ENCODE results near the gene EEF1AKMT4. TPM values are rescaled to one million over a fixed set of nuclear protein-coding genes. Genes with fewer than 3 reads are reported as not detected.

The EEF1AKMT4 gene
- total and polyA plus RNA-seq, 2 of the 8 experiments (the other 6 are each of a cell fraction or from before 2014, with no cell fraction given): 9.3 to 30.1 TPM

DNA sequence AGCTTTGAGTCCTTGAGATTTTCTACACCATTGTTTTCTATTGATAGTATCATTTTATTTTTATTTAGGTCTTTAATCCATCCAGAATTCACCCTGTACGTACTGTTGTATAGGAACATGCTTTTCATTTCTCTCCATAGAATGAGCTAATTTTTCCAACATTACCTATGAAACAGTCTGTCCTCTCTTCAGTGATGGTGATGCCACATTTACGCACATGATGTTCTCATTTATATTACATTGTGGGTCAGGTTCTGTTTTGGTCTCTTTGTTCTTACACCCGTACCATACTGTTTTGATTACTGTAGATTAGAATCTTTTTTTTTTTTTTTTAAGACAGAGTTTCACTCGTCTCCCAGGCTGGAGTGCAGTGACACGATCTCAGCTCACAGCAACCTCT lies 37.8 kb upstream of the EEF1AKMT4 start:
- DNase-seq (ENCODE audit: low read depth in 1 of 2, low spot score in 2 of 2) (no peak), FAIRE-seq (no peak)
- Histone ChIP-seq H3K23me2 (ENCODE audit: low read depth, low read length) (no peaks in the 10 kb centered on the region), H3K23ac (ENCODE audit: insufficient read length) (no peak overlapping the region), H2AFZ (ENCODE audit: low read length) (no peak overlapping the region), H3K4me3 (ENCODE audit: extremely low read depth in 1 of 4, insufficient read depth in 2 of 4, low read depth in 3 of 4, low read length in 4 of 4) (no peak overlapping the region), H3K14ac (ENCODE audit: insufficient read length) (no peak overlapping the region), H2BK5ac (ENCODE audit: low read depth, low read length) (no peak overlapping the region), H3K56ac (replicated peaks; ENCODE audit: insufficient read length, low read depth, low read length) (no peak overlapping the region), H2BK12ac (ENCODE audit: low read depth, low read length) (no peak overlapping the region), H2BK15ac (ENCODE audit: low read length) (no peak overlapping the region), H3K4me2 (ENCODE audit: insufficient read depth in 1 of 2, low read depth in 2 of 2, low read length in 2 of 2) (no peak overlapping the region), H2AK5ac (ENCODE audit: low read depth, low read length) (no peak overlapping the region), H3K36me3 (ENCODE audit: control insufficient read depth in 2 of 4, insufficient read depth in 4 of 4, low read length in 3 of 4) (no peaks in the 10 kb centered on the region), H3K4ac (replicated peaks; ENCODE audit: insufficient read length, low read depth, low read length) (no peak overlapping the region), H3K27me3 (replicated peaks in 1 of 4; ENCODE audit: control insufficient read depth in 3 of 4, extremely low read depth in 1 of 4, insufficient read depth in 3 of 4, low read length in 3 of 4) (no peaks in the 10 kb centered on the region), H4K5ac (ENCODE audit: insufficient read length, low read depth, low read length) (no peak overlapping the region), H3K9ac (replicated peaks in 1 of 4; ENCODE audit: extremely low read depth in 1 of 4, low read depth in 3 of 4, low read length in 3 of 4) (no peak overlapping the region), H4K20me1 (replicated peaks in 1 of 2; ENCODE audit: control insufficient read depth in 1 of 2, insufficient read depth in 2 of 2, low read length in 2 of 2) (no peaks in the 10 kb centered on the region), H4K91ac (replicated peaks; ENCODE audit: insufficient read length, low read length) (no peak overlapping the region), H4K8ac (ENCODE audit: extremely low read depth, insufficient read depth, low read length) (no peak overlapping the region), H2BK120ac (replicated peaks; ENCODE audit: low read depth, low read length) (no peak overlapping the region), H3K79me2 (ENCODE audit: control insufficient read depth in 1 of 2, insufficient read depth in 2 of 2, low read length in 2 of 2) (no peaks in the 10 kb centered on the region), H3K27ac (ENCODE audit: low read depth, low read length) (no peak overlapping the region), H3K9me3 (ENCODE audit: insufficient read depth in 2 of 2, low read depth in 1 of 2, low read length in 1 of 2) (no peaks in the 10 kb centered on the region), H3K79me1 (ENCODE audit: low read depth, low read length) (no peaks in the 10 kb centered on the region), H3K18ac (ENCODE audit: extremely low read depth, low read length) (no peak overlapping the region), H2BK20ac (ENCODE audit: low read length) (no peak overlapping the region), H3K4me1 (replicated peaks in 1 of 4; ENCODE audit: control insufficient read depth in 3 of 4, insufficient read depth in 4 of 4, low read length in 3 of 4) (no peaks in the 10 kb centered on the region)
- POLR2A ChIA-PET (ENCODE audit: partially characterized antibody): no interaction called here
- WGBS, 2 experiments (ENCODE audit: extremely low coverage in 1 of 2, insufficient coverage in 1 of 2, insufficient read length in 1 of 2, insufficient replicate concordance in 2 of 2, low coverage in 1 of 2, low lambda C conversion rate in 2 of 2, missing lambda C conversion rate in 1 of 2): 92% methylated on average over 4 of the region's 5 CpGs; no CpG with 5 or more reads in 1 of the 2 experiments
- TF ChIP-seq TAF1 (IDR thresholded peaks at IDR 0.05; ENCODE audit: low read depth, low read length) (no peak), RBBP5 (IDR thresholded peaks at IDR 0.05; ENCODE audit: borderline replicate concordance, low read depth, low read length) (no peak), JUN (IDR thresholded peaks at IDR 0.05; ENCODE audit: low read depth, low read length) (no peak), RAD21 (IDR thresholded peaks at IDR 0.05 in 1 of 2, conservative IDR thresholded peaks at IDR 0.05 in 1 of 2; ENCODE audit: low read depth in 2 of 2, low read length in 2 of 2) (no peak), KDM5A (IDR thresholded peaks at IDR 0.05; ENCODE audit: low read length) (no peak)
- CTCF ChIA-PET (ENCODE audit: partially characterized antibody): interaction anchor here (3.2 kb wide), 1 partner anchor 15 kb away, joined by 40 read pairs; no protein-coding TSS in a partner anchor

All from H1 (cell line).